Subcutaneous adipose tissue (tissue), 4 donors: ENCODE data around the gene ATF3. TPM values are rescaled to one million over a fixed set of nuclear protein-coding genes. Genes with fewer than 3 reads are reported as not detected.

Experiments
- CTCF ChIP-seq: fragments of 450-650 bp; IDR thresholded peaks from one replicate; pipeline ENCODE4 v1.5.1; 2016; ENCODE audit warnings: low read depth, mild to moderate bottlenecking, control low read depth, antibody characterized with exemption, moderate library complexity
- total RNA-seq, 4 donors: library from RNA; depleted of rRNA; stranded (reverse); fragments of >200 nt; gene quantifications; one replicate each; pipeline ENCODE4 v1.1.0, GENCODE V29; 2016

ATF3 gene
- total RNA-seq, 4 donors from 2014 or later: 3.2 to 67.1 (median 20.7) TPM

- no peak for TF ChIP-seq CTCF
Measured at GRCh38 chr1:212670301-212670700, 61.7 kb downstream of the ATF3 start.

Other genes with a start within 250 kb of the ATF3 start
- 10 to 100 TPM in 2 of 4 donors, 1 to 10 TPM in 2; 2.4 to 16.0 (median 8.8) TPM for gene PACC1, start 193.9 kb upstream of the ATF3 start, total RNA-seq
- gene NENF, start 175.8 kb upstream of the ATF3 start, total RNA-seq: 10 to 100 TPM; 52.3 to 99.5 (median 89.8) TPM
- gene BATF3, start 91.1 kb downstream of the ATF3 start, total RNA-seq: 1 to 10 TPM in 3 of 4 donors, under 1 TPM in 1; 0.88 to 2.7 (median 1.6) TPM
- 10 to 100 TPM; 17.7 to 46.8 (median 33.5) TPM for gene NSL1, start 183.0 kb downstream of the ATF3 start, total RNA-seq
- 10 to 100 TPM; 16.1 to 27.1 (median 22.7) TPM for gene TATDN3, start 183.1 kb downstream of the ATF3 start, total RNA-seq
- not detected for gene SPATA45, start 238.9 kb downstream of the ATF3 start, total RNA-seq
- 1 to 10 TPM; 3.8 to 5.5 (median 4.9) TPM for gene FLVCR1, start 249.5 kb downstream of the ATF3 start, total RNA-seq